SHP77 (cell line): ENCODE data around the gene FKBP1B.
"Not testable (repeated sequence)": the region's sequence is repeated elsewhere in the genome, so short reads cannot be mapped to it uniquely, and the experiment has no call there.

Experiments used
- DNase-seq, 2 experiments: peaks; one replicate each; lab custom pipeline; 2025; lab: John Stamatoyannopoulos, UW

The FKBP1B gene

GRCh38 chr2:24022324-24022974, 27.1 kb upstream of the FKBP1B start:
- no peak for DNase-seq

GRCh38 chr2:24022975-24023575, 26.5 kb upstream of the FKBP1B start:
- no peak for DNase-seq

- DNase-seq = no peak
Observed at GRCh38 chr2:24024018-24024417, 25.5 kb upstream of the FKBP1B start.

GRCh38 chr2:24024996-24025663, 24.4 kb upstream of the FKBP1B start:
- DNase-seq = no peak

- DNase-seq = no peak
Observed at GRCh38 chr2:24026233-24026632, 23.3 kb upstream of the FKBP1B start.

GRCh38 chr2:24038786-24039499, 10.6 kb upstream of the FKBP1B start:
- no peak for DNase-seq

- DNase-seq = no peak
Observed at GRCh38 chr2:24040511-24040910, 9.0 kb upstream of the FKBP1B start.

- DNase-seq = not testable (repeated sequence)
Observed at GRCh38 chr2:24043133-24043532, 6.4 kb upstream of the FKBP1B start.

GRCh38 chr2:24045511-24046508, 3.7 kb upstream of the FKBP1B start:
- DNase-seq = no peak

GRCh38 chr2:24046599-24046929, 3.0 kb upstream of the FKBP1B start:
- DNase-seq = no peak

GRCh38 chr2:24046930-24047702, 2.4 kb upstream of the FKBP1B start, which contains the start of gene WDCP:
TSS of gene WDCP (minus strand) at chr2:24047391. CDS start at chr2:24039494, 7,897 bp downstream.
- peak; percentile 97 to 99 for DNase-seq

- DNase-seq = peak in 1 of 2 experiments; percentile 60
Observed at GRCh38 chr2:24047703-24048033, 1.9 kb upstream of the FKBP1B start.

GRCh38 chr2:24048769-24049484, 614 bp upstream of the FKBP1B start:
- DNase-seq = peak; percentile 15 to 50

GRCh38 chr2:24050041-24050979, 769 bp downstream of the FKBP1B start:
- DNase-seq = no peak

GRCh38 chr2:24051833-24052232, 2.3 kb downstream of the FKBP1B start:
- DNase-seq = no peak

- DNase-seq = no peak
Observed at GRCh38 chr2:24052951-24053350, 3.4 kb downstream of the FKBP1B start.

- no peak for DNase-seq
Observed at GRCh38 chr2:24054366-24055010, 4.9 kb downstream of the FKBP1B start.

GRCh38 chr2:24055750-24056149, 6.2 kb downstream of the FKBP1B start:
- no peak for DNase-seq
